Sciatic nerve (tissue), 2 donors: ENCODE results near the gene ZNF217. TPM values are rescaled to one million over a fixed set of nuclear protein-coding genes. Genes with fewer than 3 reads are reported as not detected.
"Not testable (repeated sequence)": the region's sequence is repeated elsewhere in the genome, so short reads cannot be mapped to it uniquely, and the experiment has no call there.

Experiments used
- ATAC-seq: fragments of 200-7000 bp; cut with Tn5 transposase; one replicate; pipeline ENCODE4 v1.9.1; 2020; ENCODE audit warnings: mild to moderate bottlenecking, moderate library complexity
- DNase-seq: peaks from one replicate; pipeline ENCODE4 v3.0.0-alpha.2; 2020; ENCODE audit warnings: low spot score
- intact Hi-C: fragments of 100-400 bp; cut with DNase I; formaldehyde crosslinking; loops from one replicate; pipeline ENCODE4 v1.14.2; 2022
- total RNA-seq: library from RNA; stranded (reverse); fragmentation: NEBNext Ultra II Directional; extraction: Animal tissue kit (Norgen Biotek cat#: 25700); gene quantifications from one replicate; pipeline ENCODE4 v1.2.1, GENCODE V29; 2021
- donor health status: DM: no; HTN: no; CAD: no.
- donor health status: DM: no; HTN: no; CAD: no.

ZNF217 gene
- total RNA-seq, 1 donor from 2014 or later, result 34.9 TPM

DNA sequence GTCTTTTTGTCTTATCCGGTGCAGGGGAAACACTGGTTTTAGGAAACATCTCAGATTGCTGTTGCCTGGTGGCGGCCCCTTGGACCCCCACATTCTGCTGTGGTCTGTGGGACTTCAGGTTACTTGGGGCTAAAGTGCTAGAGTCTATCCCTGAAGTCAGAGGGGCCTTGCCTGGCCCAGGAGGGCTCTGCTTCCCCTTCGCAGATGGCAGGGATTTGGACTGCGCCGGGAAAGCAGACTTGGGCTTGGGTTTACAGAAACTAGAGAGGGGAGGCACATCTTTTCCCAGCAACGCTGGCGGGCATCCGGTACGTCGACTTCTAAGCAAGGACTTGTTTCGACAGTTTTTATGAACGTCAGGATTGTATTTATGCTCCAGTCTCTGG, 17.5 kb downstream of the ZNF217 start:
- intact Hi-C loops, result loop anchor here (5.0 kb wide), 1 partner anchor 341 kb away; no protein-coding TSS in a partner anchor
- ATAC-seq (no peak), DNase-seq (no peak)

DNA sequence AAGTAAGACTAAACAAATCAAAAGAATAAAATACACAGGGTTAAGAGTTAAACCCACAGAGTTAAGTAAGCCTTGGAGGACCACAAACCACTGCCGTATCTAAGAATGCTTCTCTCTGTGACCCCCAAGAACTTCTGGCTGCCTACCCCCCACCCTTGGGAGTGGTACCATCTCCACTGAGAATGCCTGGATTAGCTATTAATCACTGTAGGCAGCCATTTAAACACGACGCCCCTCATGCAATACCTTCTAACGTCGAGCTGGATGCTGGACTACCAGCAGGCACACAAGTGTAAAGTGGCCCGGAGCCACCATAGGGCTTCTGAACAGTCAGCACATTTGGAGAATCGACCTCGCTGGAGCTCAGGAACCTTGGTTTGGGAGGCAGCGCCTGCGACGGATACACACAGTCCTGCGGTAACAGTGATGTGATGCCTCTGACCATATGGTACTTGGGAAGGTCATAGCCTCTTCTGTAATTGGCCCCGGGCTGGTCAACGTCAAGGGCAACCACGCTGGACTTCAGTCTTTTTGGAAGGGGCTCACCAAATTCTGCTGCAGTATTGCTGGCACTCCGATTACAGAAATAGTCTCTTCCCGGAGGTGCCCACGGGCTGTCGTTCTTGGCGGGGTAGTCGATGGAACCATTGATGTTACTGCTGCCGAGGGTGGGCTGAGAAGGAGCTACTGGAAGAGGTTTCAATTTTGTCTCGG, 18.0 kb downstream of the ZNF217 start:
- no peak for ATAC-seq

DNA sequence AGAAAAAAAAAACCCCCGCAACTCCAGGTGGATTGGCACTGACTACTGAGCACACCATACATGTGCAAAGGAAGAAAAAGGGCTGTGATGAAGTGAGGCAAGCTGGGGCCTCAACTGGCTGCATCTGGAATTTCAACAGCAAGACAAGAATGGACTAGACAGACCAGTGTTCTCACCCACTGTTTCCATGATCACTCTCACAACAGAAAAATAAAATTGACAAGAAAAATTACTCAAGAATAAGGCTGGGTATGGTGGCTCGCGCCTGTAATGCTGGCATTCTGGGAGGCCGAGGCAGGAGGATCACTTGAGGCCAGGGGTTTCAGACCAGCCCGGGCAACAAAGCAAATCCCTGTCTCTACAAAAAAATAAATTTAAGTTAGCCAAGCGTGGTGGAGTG, 18.8 kb downstream of the ZNF217 start:
- intact Hi-C loops, result loop anchor here (5.0 kb wide), 1 partner anchor 342 kb away; no protein-coding TSS in a partner anchor
- ATAC-seq (no peak), DNase-seq (no peak)

More for the DNA sequence above, 18.0 kb downstream of the ZNF217 start:
- no peak for DNase-seq
- intact Hi-C loops, result loop anchor here (5.0 kb wide), 1 partner anchor 342 kb away; no protein-coding TSS in a partner anchor

DNA sequence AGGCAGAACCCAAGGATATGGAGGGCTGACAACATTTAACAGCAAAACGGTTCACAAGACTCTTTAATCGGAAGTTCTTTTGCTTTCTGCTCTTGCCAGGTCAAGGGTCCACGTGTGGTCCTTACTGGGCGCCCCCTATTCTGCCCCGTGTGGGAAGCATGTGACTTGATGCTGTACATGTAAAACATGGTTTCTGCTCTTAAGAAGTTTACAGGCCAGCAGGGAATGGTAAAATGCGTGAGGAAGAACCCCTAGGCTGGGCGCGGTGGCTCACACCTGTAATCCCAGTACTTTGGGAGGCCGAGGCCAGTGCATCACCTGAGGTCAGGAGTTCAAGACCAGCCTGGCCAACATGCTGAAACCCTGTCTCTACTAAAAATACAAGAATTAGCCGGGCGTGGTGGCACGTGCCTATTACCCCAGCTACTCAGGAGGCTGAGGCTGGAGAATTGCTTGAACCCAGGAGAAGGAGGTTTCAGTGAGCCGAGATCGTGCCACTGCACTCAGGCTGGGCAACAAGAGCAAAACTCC, 19.3 kb downstream of the ZNF217 start:
- DNase-seq, result no peak
- intact Hi-C loops, result no loop called here
- no peak for ATAC-seq

DNA sequence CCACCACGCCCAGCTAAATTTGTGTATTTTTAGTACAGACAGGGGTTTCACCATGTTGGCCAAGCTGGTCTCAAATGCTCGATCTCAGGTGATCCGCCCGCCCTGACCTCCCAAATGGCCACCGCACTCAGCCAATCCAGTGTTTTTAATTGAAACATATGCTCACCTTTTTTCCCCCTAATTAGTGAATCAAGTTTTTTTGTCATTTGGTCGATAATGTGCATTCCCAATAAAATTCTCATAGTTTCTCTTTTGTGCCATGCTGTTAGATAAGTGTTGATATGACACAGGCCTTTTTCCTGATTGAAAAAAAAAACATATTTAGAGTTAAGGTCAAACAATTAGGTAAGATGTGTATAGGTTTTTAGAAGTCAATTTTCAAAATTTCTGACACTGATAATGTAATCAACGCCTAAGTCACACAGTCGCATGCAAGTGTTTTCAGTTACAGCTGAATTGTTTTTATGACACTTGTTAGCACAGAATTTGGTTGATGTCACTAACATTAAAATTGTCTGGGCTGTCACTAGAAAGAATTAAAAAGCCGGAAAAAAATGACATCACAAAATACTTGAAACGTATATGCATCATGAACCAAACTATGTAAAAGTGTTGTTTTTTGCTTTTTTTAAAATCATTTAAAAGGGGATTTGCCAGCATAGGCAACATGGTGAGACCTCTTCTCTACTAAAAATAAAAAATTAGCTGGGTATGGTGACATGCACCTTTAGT, 21.9 kb downstream of the ZNF217 start:
- ATAC-seq (no peak), DNase-seq (no peak)
- intact Hi-C loops, result no loop called here

- intact Hi-C loops, result no loop called here
- no peak for DNase-seq
- no peak for ATAC-seq
These were observed 23.0 kb downstream of the ZNF217 start for GRCh38 chr20:53570446-53571276.

DNA sequence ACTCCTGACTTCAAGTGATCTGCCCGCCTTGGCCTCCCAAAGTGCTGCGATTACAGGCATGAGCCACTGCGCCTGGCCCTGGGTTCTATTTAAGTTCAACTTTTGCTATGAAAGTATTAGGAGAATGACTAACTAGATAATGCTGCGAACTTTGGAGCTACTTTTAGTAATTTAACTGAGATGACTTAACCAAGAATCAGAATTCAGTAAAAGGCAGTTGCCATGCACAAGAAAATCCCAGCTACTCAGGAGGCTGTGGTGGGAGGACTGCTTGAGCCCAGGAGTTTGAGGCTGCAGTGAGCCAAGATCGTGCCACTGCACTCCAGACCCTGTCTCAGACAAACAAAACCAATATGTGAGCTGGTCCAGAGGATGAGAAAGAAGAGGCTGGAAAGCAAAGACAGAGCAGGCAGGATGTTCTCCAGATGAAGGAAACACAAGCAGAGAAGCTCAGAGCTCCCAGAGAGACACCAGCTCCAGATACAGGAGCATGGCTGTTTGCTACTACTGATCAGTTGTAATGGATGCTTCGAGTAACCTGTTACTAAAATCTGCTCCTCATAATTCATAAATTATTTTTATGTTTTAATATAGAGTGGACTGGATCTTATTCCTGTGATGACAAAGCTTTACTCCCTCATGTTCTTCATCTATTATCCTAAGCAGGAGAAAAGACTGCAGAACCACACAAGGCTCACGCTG, 23.9 kb downstream of the ZNF217 start:
- intact Hi-C loops, result no loop called here
- DNase-seq (no peak), ATAC-seq (no peak)

GRCh38 chr20:53569005-53569404, 24.6 kb downstream of the ZNF217 start:
- no peak for ATAC-seq
- intact Hi-C loops, result no loop called here
- DNase-seq, result no peak

- DNase-seq (no peak), ATAC-seq (no peak)
- intact Hi-C loops, result no loop called here
These were observed 25.3 kb downstream of the ZNF217 start for GRCh38 chr20:53568351-53568750.

DNA sequence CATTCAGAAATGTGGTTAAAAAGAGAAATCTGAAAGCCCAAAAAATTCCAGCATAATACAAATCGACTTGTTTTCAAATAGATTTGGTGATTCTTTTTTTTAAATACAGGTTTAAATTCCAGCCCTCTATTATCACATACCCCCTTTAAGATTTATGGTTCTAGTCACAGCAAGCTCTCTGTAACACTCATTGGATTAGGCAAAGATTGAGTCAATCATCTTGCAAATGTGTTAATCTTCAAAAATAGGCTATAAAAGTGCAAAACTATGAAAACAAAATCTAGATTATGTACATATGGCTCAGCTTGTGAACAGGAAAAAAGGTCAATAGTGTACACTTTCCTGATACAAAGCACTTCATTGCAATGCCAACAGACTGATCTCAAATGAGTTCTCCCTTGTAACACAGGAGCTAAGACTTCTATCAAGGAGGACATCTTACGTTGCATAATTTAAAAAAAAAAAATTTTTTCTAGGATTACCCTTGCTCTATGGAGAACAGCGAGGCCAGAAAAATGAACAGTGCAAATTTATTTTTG, 26.2 kb downstream of the ZNF217 start:
- DNase-seq (no peak), ATAC-seq (no peak)
- intact Hi-C loops, result no loop called here

- intact Hi-C loops, DNase-seq, ATAC-seq: not testable (repeated sequence)
These were observed 27.0 kb downstream of the ZNF217 start for GRCh38 chr20:53566623-53567022.

- intact Hi-C loops, result no loop called here
- DNase-seq (no peak), ATAC-seq (no peak)
These were observed 28.4 kb downstream of the ZNF217 start for GRCh38 chr20:53565254-53565653.

GRCh38 chr20:53562104-53562764, 31.4 kb downstream of the ZNF217 start:
- ATAC-seq, DNase-seq, intact Hi-C loops: not testable (repeated sequence)

DNA sequence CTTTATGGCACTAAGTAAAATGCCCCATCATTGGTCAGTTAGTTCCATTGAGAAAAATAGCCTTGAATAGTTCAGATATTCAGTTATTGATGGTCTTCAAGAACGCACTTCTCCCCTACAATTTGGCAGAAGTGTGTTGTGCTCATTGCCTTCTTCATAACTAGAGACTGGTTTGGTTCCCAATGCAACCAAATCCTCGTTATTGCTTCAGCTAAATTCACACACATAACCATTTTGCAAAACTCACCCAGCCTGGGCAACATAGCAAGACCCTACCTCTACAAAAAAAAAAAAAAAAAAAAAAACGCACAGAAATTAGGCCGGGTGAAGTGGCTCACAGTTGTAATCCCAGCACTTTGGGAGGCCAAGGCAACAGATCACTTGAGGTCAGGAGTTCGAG, 32.1 kb downstream of the ZNF217 start:
- DNase-seq (no peak), ATAC-seq (no peak)
- intact Hi-C loops, result no loop called here

GRCh38 chr20:53559816-53560215, 33.8 kb downstream of the ZNF217 start:
- DNase-seq (no peak), ATAC-seq (no peak)
- intact Hi-C loops, result no loop called here

GRCh38 chr20:53557130-53557529, 36.5 kb downstream of the ZNF217 start:
- DNase-seq (no peak), ATAC-seq (no peak)
- intact Hi-C loops, result no loop called here

DNA sequence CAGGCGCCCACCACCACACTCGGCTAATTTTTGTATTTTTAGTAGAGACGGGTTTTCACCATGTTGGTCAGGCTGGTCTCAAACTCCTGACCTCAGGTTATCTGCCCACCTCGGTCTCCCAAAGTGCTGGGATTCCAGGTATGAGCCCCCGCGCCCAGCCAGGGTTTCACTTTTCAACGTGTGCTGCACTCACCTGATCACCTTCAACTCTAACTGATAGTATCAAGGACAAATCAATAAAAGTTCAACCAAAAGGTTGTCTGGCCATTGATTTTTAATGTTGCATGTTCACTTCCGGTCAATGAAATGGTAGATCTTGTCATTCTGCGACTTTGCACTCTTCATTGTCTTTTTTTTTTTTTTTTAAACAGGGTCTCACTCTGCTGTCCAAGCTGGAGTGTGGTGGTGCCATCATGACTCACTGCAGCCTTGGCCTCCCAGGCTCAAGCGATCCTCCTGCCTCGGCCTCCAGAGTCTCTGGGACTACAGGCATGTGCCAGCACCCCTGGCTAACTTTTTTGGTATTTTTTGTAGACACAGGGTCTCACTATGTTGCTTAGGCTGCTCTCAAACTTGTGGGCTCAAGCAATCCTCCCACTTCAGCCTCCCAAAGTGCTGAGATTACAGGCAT, 37.3 kb downstream of the ZNF217 start:
- ATAC-seq (no peak), DNase-seq (no peak)
- intact Hi-C loops, result no loop called here

DNA sequence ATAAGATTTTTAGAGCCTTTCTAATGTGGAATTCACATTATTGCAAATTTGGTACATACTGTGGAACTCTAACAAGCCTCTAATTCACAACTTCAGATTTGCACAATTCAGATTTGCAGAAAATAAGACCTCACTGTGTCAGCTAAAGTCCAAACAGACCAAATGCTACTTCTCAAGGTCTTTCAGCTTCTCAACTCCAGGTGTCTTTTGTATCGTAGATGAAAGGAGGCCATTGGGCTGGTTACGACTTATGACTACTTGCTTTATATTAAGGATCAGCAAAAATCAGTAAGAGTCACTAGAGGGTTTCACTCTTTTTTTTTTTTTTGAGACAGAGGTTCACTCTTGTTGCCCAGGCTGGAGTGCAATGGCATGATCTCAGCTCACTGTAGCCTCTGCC, 37.8 kb downstream of the ZNF217 start:
- intact Hi-C loops, result no loop called here
- no peak for DNase-seq
- ATAC-seq, result no peak
